Astrocyte of the cerebellum (primary cell): ENCODE measurements around the gene CCNB1.
"Not testable (repeated sequence)": the region's sequence is repeated elsewhere in the genome, so short reads cannot be mapped to it uniquely, and the experiment has no call there.

ENCODE experiments used
- DNase-seq: peaks from one replicate; pipeline ENCODE4 v3.0.0-alpha.2; 2011; ENCODE audit warnings: low read depth
- H3K4me3 ChIP-seq: 2 replicates; pipeline ENCODE4 v1.5.1; 2011; ENCODE audit warnings: mild to moderate bottlenecking, low read depth, low read length, moderate library complexity
- CTCF ChIP-seq: IDR thresholded peaks from 2 replicates; pipeline ENCODE4 v1.5.1; 2012; ENCODE audit warnings: low read length, low read depth, moderate library complexity, mild to moderate bottlenecking; ENCODE audit errors: missing control alignments
- in situ Hi-C: cut with HindIII; loops from 2 replicates; pipeline ENCODE4 v1.10.0; 2017; ENCODE audit warnings: low sequenced_read_pairs

Gene CCNB1

DNA sequence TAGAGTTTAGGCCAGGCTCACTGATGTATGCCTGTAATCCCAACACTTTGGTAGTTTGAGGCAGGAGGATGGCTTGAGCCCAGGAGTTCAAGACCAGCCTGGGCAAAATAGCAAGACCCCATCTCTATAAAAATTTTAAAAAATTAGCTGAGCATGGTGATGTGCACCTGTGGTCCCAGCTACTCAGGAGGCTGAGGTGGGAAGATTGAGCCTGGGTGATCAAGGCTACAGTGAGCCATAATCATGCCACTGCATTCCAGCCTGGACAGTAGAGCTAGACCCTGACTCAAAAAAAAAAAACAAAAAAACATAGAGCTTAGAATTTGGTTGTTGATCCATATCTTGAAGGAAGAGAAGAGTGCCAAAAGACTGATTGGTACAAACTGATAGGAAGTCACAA lies 53.0 kb downstream of the CCNB1 start:
- no peak for TF ChIP-seq CTCF
- H3K4me3 ChIP-seq = no peak overlapping the region
- no peak for DNase-seq
- in situ Hi-C loops = no loop called here

DNA sequence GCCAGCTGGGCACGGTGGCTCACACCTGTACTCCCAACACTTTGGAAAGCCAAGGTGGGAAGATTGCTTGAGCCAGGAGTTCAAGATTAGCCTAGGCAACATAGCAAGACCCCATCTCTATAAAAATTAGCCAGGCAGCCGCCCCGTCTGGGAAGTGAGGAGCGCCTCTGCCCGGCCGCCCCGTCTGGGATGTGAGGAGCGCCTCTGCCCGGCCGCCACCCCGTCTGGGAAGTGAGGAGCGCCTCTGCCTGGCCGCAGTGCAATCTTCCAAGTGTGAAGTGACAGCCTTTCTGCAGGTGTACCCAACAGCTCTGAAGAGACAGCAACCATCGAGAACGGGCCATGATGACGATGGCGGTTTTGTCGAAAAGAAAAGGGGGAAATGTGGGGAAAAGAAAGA lies 53.4 kb downstream of the CCNB1 start:
- in situ Hi-C loops, H3K4me3 ChIP-seq, DNase-seq: not testable (repeated sequence)

DNA sequence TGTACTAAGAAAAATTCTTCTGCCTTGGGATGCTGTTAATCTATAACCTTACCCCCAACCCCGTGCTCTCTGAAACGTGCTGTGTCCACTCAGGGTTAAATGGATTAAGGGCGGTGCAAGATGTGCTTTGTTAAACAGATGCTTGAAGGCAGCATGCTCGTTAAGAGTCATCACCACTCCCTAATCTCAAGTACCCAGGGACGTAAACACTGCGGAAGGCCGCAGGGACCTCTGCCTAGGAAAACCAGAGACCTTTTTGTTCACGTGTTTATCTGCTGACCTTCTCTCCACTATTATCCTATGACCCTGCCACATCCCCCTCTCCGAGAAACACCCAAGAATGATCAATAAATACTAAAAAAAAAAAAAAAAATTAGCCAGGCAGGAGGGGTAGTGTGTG lies 53.9 kb downstream of the CCNB1 start:
- in situ Hi-C loops, H3K4me3 ChIP-seq, DNase-seq: not testable (repeated sequence)

DNA sequence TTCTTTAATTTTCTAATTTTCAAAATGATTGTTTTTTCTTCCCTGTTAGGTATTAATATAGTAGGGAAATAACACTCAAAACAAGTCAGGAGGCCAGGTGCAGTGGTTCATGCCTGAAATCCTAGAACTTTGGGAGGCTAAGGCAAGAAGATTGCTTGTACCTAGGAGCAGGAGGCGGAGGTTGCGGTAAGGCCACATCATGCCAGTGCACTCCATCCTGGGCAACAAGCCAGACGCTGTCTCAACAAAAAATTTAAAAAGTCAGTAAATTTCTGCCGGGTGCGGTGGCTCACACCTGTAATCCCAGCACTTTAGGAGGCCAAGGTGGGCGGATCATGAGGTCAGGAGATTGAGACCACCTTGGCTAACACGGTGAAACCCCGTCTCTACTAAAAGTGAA lies 57.6 kb downstream of the CCNB1 start:
- no peak for DNase-seq
- no peak for TF ChIP-seq CTCF
- H3K4me3 ChIP-seq = no peak overlapping the region
- in situ Hi-C loops = no loop called here

DNA sequence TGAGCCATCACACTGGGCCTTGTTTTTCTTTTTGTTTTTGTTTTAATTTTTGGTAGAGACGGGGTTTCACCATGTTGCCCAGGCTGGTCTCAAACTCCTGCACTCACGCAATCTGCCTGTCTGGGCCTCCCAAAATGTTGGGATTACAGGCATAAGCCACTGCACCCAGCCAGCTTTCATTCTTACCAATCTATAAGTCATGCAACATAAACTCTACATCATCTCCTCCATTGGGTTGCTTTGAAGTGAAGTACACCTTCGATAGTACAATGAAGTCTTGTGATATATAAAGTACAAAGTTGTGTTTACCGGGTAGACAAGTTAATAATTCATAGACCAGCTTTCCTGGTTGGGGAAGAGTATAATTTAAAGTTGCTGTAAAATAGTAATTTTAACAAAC lies 58.9 kb downstream of the CCNB1 start:
- in situ Hi-C loops = no loop called here
- no peak overlapping the region for H3K4me3 ChIP-seq
- DNase-seq = no peak
- no peak for TF ChIP-seq CTCF
